K562 (cell line): ENCODE data around the gene RALGPS1. TPM values are rescaled to one million over a fixed set of nuclear protein-coding genes. Genes with fewer than 3 reads are reported as not detected.

Source experiments
- ATAC-seq: fragments of 200-7000 bp; cut with Tn5 transposase; 3 replicates; pipeline ENCODE4 v1.9.1; 2020; ENCODE audit warnings: moderate library complexity
- BruUV-seq: library from RNA; stranded (reverse); fragments of 400-500 nt; replicated peaks from 2 replicates; lab custom pipeline; 2021; lab: Mats Ljungman, UMichigan
- CTCF ChIA-PET: fragments of 300-600 bp; formaldehyde crosslinking; extraction: SDS; loops from one replicate; lab custom pipeline; 2021; ENCODE audit warnings: low intra/inter-chr PET ratio; lab: Yijun Ruan, JAX
- POLR2A ChIA-PET: fragments of 300-600, 350-650 bp; sonication (Branson Sonifier 250); formaldehyde crosslinking; extraction: SDS; loops from one replicate; lab custom pipeline; 2021; ENCODE audit warnings: antibody characterized with exemption, inconsistent platforms; lab: Yijun Ruan, JAX
- DNase-seq, 4 experiments: peaks; one replicate each; pipeline versions ENCODE4 v3.0.0 to v3.0.0-alpha.2; 2011 to 2018; ENCODE audit warnings: low spot score in 3 of 4, mixed read lengths in 3 of 4; ENCODE audit errors: extremely low read depth in 1 of 4
- FAIRE-seq: peaks from 2 replicates; lab custom pipeline; 2011; peaks lifted over from hg19 to GRCh38; lab: Jason Lieb, UNC
- H2AFZ ChIP-seq: 2 replicates; pipeline ENCODE4 v1.6.0; 2011; ENCODE audit warnings: low read depth, low read length, control low read depth, inconsistent platforms
- H3K27ac ChIP-seq: fragments of 200-600 bp; 3 replicates; pipeline ENCODE4 v1.8.0; 2011; ENCODE audit warnings: low read depth, mild to moderate bottlenecking, control low read depth, inconsistent platforms, low read length, moderate library complexity, mixed read lengths; ENCODE audit errors: extremely low read depth
- H3K27me3 ChIP-seq, 2 experiments: fragments of 300-600 bp in 1 of 2; 2 replicates in 1 of 2; 3 replicates in 1 of 2; pipeline versions ENCODE4 v1.6.0 to v1.8.0; 2011; ENCODE audit warnings: inconsistent platforms in 2 of 2, low read length in 2 of 2, mild to moderate bottlenecking in 1 of 2, mixed read lengths in 1 of 2, moderate library complexity in 1 of 2; ENCODE audit not compliant: control insufficient read depth in 2 of 2, insufficient read depth in 2 of 2
- H3K36me3 ChIP-seq: fragments of 300-600 bp; 3 replicates; pipeline ENCODE4 v1.8.0; 2011; ENCODE audit warnings: mild to moderate bottlenecking, low read length, inconsistent platforms; ENCODE audit not compliant: control insufficient read depth, insufficient read depth
- H3K4me1 ChIP-seq, 2 experiments: fragments of 200-600 bp in 1 of 2; replicated peaks in 1 of 2; 2 replicates in 1 of 2; 3 replicates in 1 of 2; pipeline versions ENCODE4 v1.5.1 to v1.8.0; 2011; ENCODE audit warnings: inconsistent platforms in 2 of 2, low read length in 2 of 2, mild to moderate bottlenecking in 1 of 2, mixed read lengths in 1 of 2, moderate library complexity in 1 of 2; ENCODE audit not compliant: control insufficient read depth in 2 of 2, insufficient read depth in 2 of 2
- H3K4me2 ChIP-seq: 2 replicates; pipeline ENCODE4 v1.6.1; 2011; ENCODE audit warnings: low read length, control low read depth, inconsistent platforms, mixed read lengths; ENCODE audit not compliant: insufficient read depth
- H3K4me3 ChIP-seq: fragments of 200-600 bp; sonication (generic), shearing (Covaris generic); 2 replicates; pipeline ENCODE4 v1.5.1; 2016; ENCODE audit warnings: control low read depth, inconsistent platforms
- H3K79me2 ChIP-seq: fragments of 200-600 bp; 3 replicates; pipeline ENCODE4 v1.8.0; 2011; ENCODE audit warnings: low read length, inconsistent platforms; ENCODE audit not compliant: control insufficient read depth, insufficient read depth
- H3K9ac ChIP-seq, 2 experiments: 2 replicates each; pipeline versions ENCODE4 v1.6.0 to v1.6.1; 2011; ENCODE audit warnings: low read depth in 2 of 2, low read length in 2 of 2, control low read depth in 1 of 2, inconsistent platforms in 1 of 2, mild to moderate bottlenecking in 1 of 2, mixed read lengths in 1 of 2; ENCODE audit not compliant: insufficient read depth in 1 of 2
- H3K9me1 ChIP-seq: one replicate; pipeline ENCODE4 v1.6.0; 2011; ENCODE audit warnings: inconsistent platforms, mild to moderate bottlenecking, low read length, moderate library complexity; ENCODE audit not compliant: control insufficient read depth, insufficient read depth
- H3K9me3 ChIP-seq: replicated peaks from 2 replicates; pipeline ENCODE4 v1.5.1; 2011; ENCODE audit warnings: low read depth, low read length, inconsistent platforms; ENCODE audit not compliant: control insufficient read depth, insufficient read depth
- H4K20me1 ChIP-seq: replicated peaks from 2 replicates; pipeline ENCODE4 v1.6.1; 2011; ENCODE audit warnings: low read length, inconsistent platforms, mixed read lengths; ENCODE audit not compliant: control insufficient read depth, insufficient read depth
- CTCF ChIP-seq, 3 experiments: IDR thresholded peaks in 2 of 3; conservative IDR thresholded peaks in 1 of 3; 2 replicates each; pipeline ENCODE4 v1.5.1; 2011 to 2012; ENCODE audit warnings: low read length in 3 of 3, mild to moderate bottlenecking in 3 of 3, control low read depth in 2 of 3, improper control_type of control experiment in 1 of 3, inconsistent platforms in 1 of 3, low read depth in 1 of 3, mixed read lengths in 1 of 3, moderate library complexity in 1 of 3; ENCODE audit not compliant: insufficient read depth in 2 of 3
- JUND ChIP-seq, 2 experiments: IDR thresholded peaks; 2 replicates in 1 of 2; 3 replicates in 1 of 2; pipeline ENCODE4 v1.6.1; 2011; ENCODE audit warnings: borderline replicate concordance in 2 of 2, low read depth in 2 of 2, low read length in 2 of 2, improper control_type of control experiment in 1 of 2, missing biosample characterization in 1 of 2, missing genetic modification characterization in 1 of 2, missing genetic modification reagents in 1 of 2
- NRF1 ChIP-seq, 2 experiments: fragments of 450-650 bp; IDR thresholded peaks in 1 of 2; conservative IDR thresholded peaks in 1 of 2; 2 replicates each; pipeline ENCODE4 v1.6.1; 2014; ENCODE audit warnings: mild to moderate bottlenecking in 2 of 2
- SMARCC2 ChIP-seq: fragments of 450-650 bp; IDR thresholded peaks from 2 replicates; pipeline ENCODE4 v1.6.1; 2017; ENCODE audit warnings: antibody characterized with exemption, moderate library complexity, mild to moderate bottlenecking, low read depth
- ZNF699 ChIP-seq: fragments of 250-450 bp; sonication (Bioruptor Pico); IDR thresholded peaks from 2 replicates; pipeline ENCODE4 v1.8.0; 2021; ENCODE audit warnings: mild to moderate bottlenecking, moderate library complexity; ENCODE audit not compliant: insufficient replicate concordance
- WGBS: fragments of 100-300 bp; shearing (Covaris generic); methylation state at CpG from one replicate; pipeline ENCODE4 v1.1.6; 2016; ENCODE audit warnings: low coverage, mixed read lengths; ENCODE audit not compliant: insufficient coverage; ENCODE audit errors: missing lambda C conversion rate; 5-methylcytosine and 5-hydroxymethylcytosine counted together
- in situ Hi-C: fragments of 300-500 bp; cut with MboI; formaldehyde crosslinking; loops from 4 replicates; pipeline ENCODE4 v1.15.0; 2018; ENCODE audit warnings: inconsistent platforms, mixed read lengths
- intact Hi-C: fragments of 100-400 bp; cut with micrococcal nuclease; formaldehyde crosslinking; loops from 2 replicates; pipeline ENCODE4 v1.14.2; 2022
- polyA plus RNA-seq, 8 experiments: library from polyadenylated mRNA; depleted of rRNA in 4 of 8; stranded (reverse) in 5 of 8; unstranded in 3 of 8; fragments of >200 nt; fragmentation: Nextera tagmentation in 2 of 8; fragmentation: Illumina TruSeq in 1 of 8; extraction: Ambion mirVana in 2 of 8; extraction: Trizol in 1 of 8; gene quantifications; 2 replicates each; pipeline versions ENCODE4 v1.2.1 to v1.2.3, GENCODE V29; 2011 to 2014; ENCODE audit warnings: inconsistent platforms in 1 of 8, missing spikeins in 1 of 8
- total RNA-seq, 7 experiments: library from RNA; depleted of rRNA in 6 of 7; stranded (reverse); fragments of >200 nt in 6 of 7; fragmentation: Illumina TruSeq in 2 of 7; extraction: Trizol in 2 of 7; gene quantifications; 2 replicates each; pipeline versions ENCODE4 v1.2.1 to v1.2.3, GENCODE V29; 2011 to 2021; ENCODE audit warnings: low replicate concordance in 1 of 7

Gene RALGPS1
- total and polyA plus RNA-seq, 9 of the 15 experiments (the other 6 are each of a cell fraction or from before 2014, with no cell fraction given): 0.04 to 2.6 (median 1.5) TPM

GRCh38 chr9:127204771-127205470, 290.3 kb downstream of the RALGPS1 start (continued):
- TF ChIP-seq CTCF (IDR thresholded peaks at IDR 0.05 in 2 of 3, conservative IDR thresholded peaks at IDR 0.05 in 1 of 3; ENCODE audit: insufficient read depth in 2 of 3, low read depth in 1 of 3, low read length in 3 of 3): peak; percentile 21 to 48 (median 44); a peak in 4 of 6 replicates
- peak; percentile 75 for TF ChIP-seq JUND (IDR thresholded peaks at IDR 0.05; ENCODE audit: borderline replicate concordance, low read depth, low read length)
- TF ChIP-seq JUND (tag; IDR thresholded peaks at IDR 0.05; ENCODE audit: borderline replicate concordance, low read depth, low read length): peak; percentile 44; the same call in 1 of the 3 replicates
- TF ChIP-seq SMARCC2: no peak

- DNase-seq: no peak
- no peak overlapping the region for H2AFZ ChIP-seq
- no peak for ATAC-seq
- H3K79me2 ChIP-seq: no peaks in the 10 kb centered on the region
- peaks cover 18 to 22% of the 10 kb centered on the region in 2 experiments; a peak in 4 of 5 replicates for H3K4me1 ChIP-seq
- ChIA-PET POLR2A (interaction anchor here (0.6 kb wide), 1 partner anchor 182 kb away, joined by 3 read pairs; no protein-coding TSS in a partner anchor), CTCF (no interaction called here)
- in situ Hi-C loops: loop anchor here (10.0 kb wide), 1 partner anchor 379 kb away; no protein-coding TSS in a partner anchor
- H4K20me1 ChIP-seq: peaks cover 12% of the 10 kb centered on the region
- FAIRE-seq: no peak
- WGBS: 8% methylated on average over 4 of the region's 4 CpGs
- H3K4me3 ChIP-seq: no peak overlapping the region
- peaks cover 4 to 80% of the 10 kb centered on the region in 2 experiments; a peak in 3 of 5 replicates for H3K27me3 ChIP-seq
- H3K9ac ChIP-seq: no peak overlapping the region
- no peaks in the 10 kb centered on the region for H3K9me3 ChIP-seq
- no peaks in the 10 kb centered on the region for H3K36me3 ChIP-seq
- TF ChIP-seq NRF1 (conservative IDR thresholded peaks at IDR 0.05 in 1 of 2, IDR thresholded peaks at IDR 0.05 in 1 of 2) (peak; percentile 72 to 77), ZNF699 (no peak)
- intact Hi-C loops: loop anchor here (5.0 kb wide), 1 partner anchor 156 kb away; no protein-coding TSS in a partner anchor
- H3K9me1 ChIP-seq: no peaks in the 10 kb centered on the region
- H3K4me2 ChIP-seq: no peak overlapping the region
- no peak overlapping the region for H3K27ac ChIP-seq
- BruUV-seq: no TSS peak
Observed at GRCh38 chr9:127205952-127206351, 291.4 kb downstream of the RALGPS1 start.
